ENCODE measurements around the gene RELL2. TPM values are rescaled to one million over a fixed set of nuclear protein-coding genes. Genes with fewer than 3 reads are reported as not detected.

RELL2 gene
- total RNA-seq, 4 donors from 2014 or later, result 2.3 to 5.4 (median 2.8) TPM

GRCh38 chr5:141640698-141641097, 3.9 kb downstream of the RELL2 start:
- no peak for TF ChIP-seq EP300 (IDR thresholded peaks at IDR 0.05)
- TF ChIP-seq POLR2AphosphoS5 (IDR thresholded peaks at IDR 0.05), result no peak
- no peak for TF ChIP-seq CTCF (IDR thresholded peaks at IDR 0.05)
- TF ChIP-seq POLR2A (IDR thresholded peaks at IDR 0.05), result no peak
- Histone ChIP-seq H3K36me3 (peaks cover 0 to 55% of the 10 kb centered on the region in 2 donors), H3K27ac (no peak overlapping the region), H3K4me3 (no peak overlapping the region), H3K27me3 (peaks cover 11% of the 10 kb centered on the region), H3K9me3 (no peaks in the 10 kb centered on the region), H3K4me1 (peaks cover 0 to 18% (median 11%) of the 10 kb centered on the region in 3 donors)
- ATAC-seq, result no peak
- WGBS, 2 donors (ENCODE audit: low coverage in 1 of 2), result no CpG with 5 or more reads among the region's 9 CpGs

- Histone ChIP-seq H3K27me3 (peaks cover 11% of the 10 kb centered on the region), H3K4me3 (no peak overlapping the region), H3K27ac (no peak overlapping the region), H3K36me3 (peaks cover 0 to 66% of the 10 kb centered on the region in 2 donors), H3K9me3 (no peaks in the 10 kb centered on the region), H3K4me1 (peaks cover 0 to 13% (median 8%) of the 10 kb centered on the region in 3 donors)
- ATAC-seq, result no peak
- WGBS, 2 donors (ENCODE audit: low coverage in 1 of 2), result 100% methylated on average over 1 of the region's 2 CpGs; no CpG with 5 or more reads in 1 of the 2 donors
- TF ChIP-seq EP300 (IDR thresholded peaks at IDR 0.05), result no peak
These were observed 5.0 kb downstream of the RELL2 start for GRCh38 chr5:141641634-141642267.

- no peak for TF ChIP-seq POLR2A (IDR thresholded peaks at IDR 0.05)
- no peak for TF ChIP-seq EP300 (IDR thresholded peaks at IDR 0.05)
- no peak for TF ChIP-seq POLR2AphosphoS5 (IDR thresholded peaks at IDR 0.05)
- TF ChIP-seq CTCF (IDR thresholded peaks at IDR 0.05), result no peak
- ATAC-seq, result no peak
- H3K27ac ChIP-seq, result no peak overlapping the region
- peaks cover 0 to 72% of the 10 kb centered on the region in 2 donors for H3K36me3 ChIP-seq
- H3K27me3 ChIP-seq, result no peaks in the 10 kb centered on the region
- no peak overlapping the region for H3K4me3 ChIP-seq
- 90% methylated on average over 6 of the region's 6 CpGs; no CpG with 5 or more reads in 1 of the 2 donors for WGBS, 2 donors (ENCODE audit: low coverage in 1 of 2)
- peaks cover 0 to 16% (median 10%) of the 10 kb centered on the region in 3 donors for H3K4me1 ChIP-seq
- no peaks in the 10 kb centered on the region for H3K9me3 ChIP-seq
These were observed 9.2 kb downstream of the RELL2 start for GRCh38 chr5:141646026-141646425.

- H3K9me3 ChIP-seq, result no peaks in the 10 kb centered on the region
- ATAC-seq, result no peak
- 81 to 100% methylated on average over 1 to 5 of the region's 5 CpGs for WGBS, 2 donors (ENCODE audit: low coverage in 1 of 2)
- H3K27ac ChIP-seq, result no peak overlapping the region
- TF ChIP-seq POLR2AphosphoS5 (IDR thresholded peaks at IDR 0.05) (no peak), EP300 (IDR thresholded peaks at IDR 0.05) (no peak), POLR2A (IDR thresholded peaks at IDR 0.05) (no peak), CTCF (IDR thresholded peaks at IDR 0.05) (no peak)
- no peak overlapping the region for H3K4me3 ChIP-seq
- H3K27me3 ChIP-seq, result no peaks in the 10 kb centered on the region
- H3K36me3 ChIP-seq, result peaks cover 0 to 60% of the 10 kb centered on the region in 2 donors
- H3K4me1 ChIP-seq, result peaks cover 0 to 23% (median 10%) of the 10 kb centered on the region in 3 donors
These were observed 10.4 kb downstream of the RELL2 start for GRCh38 chr5:141647242-141647641.

- ATAC-seq, result no peak
- peaks cover 0 to 54% of the 10 kb centered on the region in 2 donors for H3K36me3 ChIP-seq
- H3K4me3 ChIP-seq, result no peak overlapping the region
- 60% methylated on average over 1 of the region's 3 CpGs; no CpG with 5 or more reads in 1 of the 2 donors for WGBS, 2 donors (ENCODE audit: low coverage in 1 of 2)
- TF ChIP-seq CTCF (IDR thresholded peaks at IDR 0.05) (no peak), EP300 (IDR thresholded peaks at IDR 0.05) (no peak), POLR2AphosphoS5 (IDR thresholded peaks at IDR 0.05) (no peak), POLR2A (IDR thresholded peaks at IDR 0.05) (no peak)
- H3K4me1 ChIP-seq, result peaks cover 0 to 23% (median 10%) of the 10 kb centered on the region in 3 donors
- no peak overlapping the region for H3K27ac ChIP-seq
- no peaks in the 10 kb centered on the region for H3K9me3 ChIP-seq
- no peaks in the 10 kb centered on the region for H3K27me3 ChIP-seq
These were observed 11.1 kb downstream of the RELL2 start for GRCh38 chr5:141647851-141648250.
